Activated CD4-positive, CD25-positive, alpha-beta regulatory T cell treated with anti-CD3 and anti-CD28 coated beads, Interleukin-2, amount 50 U/mL, for 16 hours (primary cell): ENCODE measurements around the gene MYDGF.
"Not testable (repeated sequence)": the region's sequence is repeated elsewhere in the genome, so short reads cannot be mapped to it uniquely, and the experiment has no call there.

Experiments
- DNase-seq: peaks from one replicate; pipeline ENCODE4 v3.0.0-alpha.2; 2020; ENCODE audit warnings: low read depth, low spot score

The MYDGF gene

GRCh38 chr19:4700693-4700970, 30.5 kb upstream of the MYDGF start:
- no peak for DNase-seq

- DNase-seq, result no peak
Measured at GRCh38 chr19:4699826-4700692, 29.9 kb upstream of the MYDGF start.

- no peak for DNase-seq
Measured at GRCh38 chr19:4697304-4697703, 27.2 kb upstream of the MYDGF start.

DNA sequence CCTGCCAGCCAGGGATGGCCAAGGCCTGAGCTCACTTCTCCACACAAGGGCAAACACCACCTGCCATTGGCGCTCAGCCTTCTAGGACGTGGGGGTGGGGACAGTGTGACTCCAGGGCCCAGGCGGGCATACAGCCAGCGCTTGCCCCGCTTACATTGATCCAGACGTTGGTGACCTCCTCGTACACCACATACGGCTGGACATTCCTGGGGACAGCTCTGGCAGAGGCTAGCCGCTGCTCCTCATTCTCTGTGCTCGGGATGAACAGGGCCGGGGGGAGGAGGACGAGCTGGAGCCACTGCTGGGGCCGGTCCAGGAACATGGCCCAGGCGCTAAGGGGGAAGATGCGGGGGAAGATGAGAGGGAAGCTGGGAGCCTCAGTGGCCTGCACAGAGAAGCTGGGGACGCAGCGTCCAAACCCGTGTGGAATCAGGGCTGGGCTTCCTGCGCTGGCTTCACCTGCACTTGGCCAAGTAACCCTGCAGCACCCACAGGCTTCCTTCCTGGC, 25.1 kb upstream of the MYDGF start:
- DNase-seq, result no peak

DNA sequence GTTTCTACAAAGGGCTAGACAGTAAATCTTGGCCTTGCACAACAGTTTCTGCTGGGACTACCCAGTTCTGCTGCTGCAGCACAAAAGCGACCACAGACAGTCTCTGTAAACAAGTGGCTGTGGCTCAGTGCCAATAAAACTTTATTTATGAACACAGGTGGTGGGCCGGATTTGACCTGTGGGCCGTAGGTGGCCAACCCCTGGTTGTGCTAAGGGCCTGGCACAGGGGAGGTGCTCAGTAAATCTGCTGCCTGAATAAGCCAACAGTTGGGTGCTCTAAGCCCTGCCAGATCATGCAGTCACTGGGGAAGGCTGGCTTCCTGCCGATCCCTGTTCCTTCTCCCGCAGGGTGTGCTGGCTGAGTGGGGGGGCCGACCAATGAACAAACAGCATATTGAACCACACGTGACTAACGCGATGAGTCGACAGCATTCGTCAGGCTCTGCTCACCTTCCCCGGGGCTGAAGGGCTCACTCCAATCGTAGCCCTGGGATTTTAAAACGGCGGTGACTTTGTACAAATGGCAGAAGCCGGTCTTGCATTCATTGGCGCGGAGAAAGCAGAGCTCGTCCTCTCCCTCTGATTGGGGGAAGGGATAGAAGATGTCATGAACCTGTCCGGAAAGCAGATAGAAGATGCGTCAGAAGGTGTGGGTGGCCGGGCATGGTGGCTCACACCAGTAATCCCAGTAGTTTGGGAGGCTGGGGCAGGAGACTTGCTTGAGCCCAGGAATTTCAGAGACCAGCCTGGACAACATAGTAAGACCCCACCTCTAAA, 24.3 kb upstream of the MYDGF start:
- no peak for DNase-seq

- no peak for DNase-seq
Measured at GRCh38 chr19:4693471-4694121, 23.5 kb upstream of the MYDGF start.

- no peak for DNase-seq
Measured at GRCh38 chr19:4693078-4693350, 22.9 kb upstream of the MYDGF start.

DNA sequence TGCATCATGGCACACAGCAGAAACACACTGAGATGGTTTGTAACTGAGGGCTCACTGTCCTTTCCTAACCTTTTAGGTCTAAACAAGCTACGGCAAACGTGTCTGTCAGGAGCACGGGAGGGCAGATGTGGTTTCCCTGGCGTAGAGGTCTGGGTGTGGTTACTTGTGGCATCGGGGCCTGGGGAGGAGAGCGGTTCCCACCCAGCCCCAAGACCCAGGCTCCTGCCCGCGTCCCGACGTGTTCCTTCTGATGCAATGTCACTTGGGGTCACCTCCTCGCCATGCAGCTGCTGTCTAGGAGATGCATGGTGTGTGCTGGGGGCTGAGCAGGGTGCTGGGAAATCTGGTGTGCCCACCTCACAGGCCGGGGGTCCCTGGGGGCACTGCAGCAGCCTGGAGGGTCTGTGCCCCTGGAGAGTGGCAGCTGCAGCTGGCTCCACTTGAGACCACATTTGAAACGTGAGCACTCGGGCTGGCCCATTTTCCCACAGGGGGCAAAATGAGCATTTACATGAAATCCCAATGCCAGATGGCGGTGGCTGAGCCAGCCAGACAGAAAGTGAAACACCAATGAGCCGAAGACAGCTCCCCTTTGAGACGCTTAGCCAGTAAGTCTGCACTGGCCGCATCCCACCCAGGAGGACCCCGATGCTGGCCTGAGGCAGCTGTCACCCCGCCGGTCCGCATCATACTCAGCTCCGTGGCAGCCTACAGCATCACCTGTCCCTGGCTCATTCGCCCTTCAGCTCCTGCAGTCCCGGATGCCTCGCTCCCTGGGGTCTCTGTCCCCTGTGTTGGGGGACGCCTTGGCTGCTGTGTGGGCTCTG, 22.3 kb upstream of the MYDGF start:
- DNase-seq, result no peak

GRCh38 chr19:4691373-4691772, 21.2 kb upstream of the MYDGF start:
- no peak for DNase-seq

DNA sequence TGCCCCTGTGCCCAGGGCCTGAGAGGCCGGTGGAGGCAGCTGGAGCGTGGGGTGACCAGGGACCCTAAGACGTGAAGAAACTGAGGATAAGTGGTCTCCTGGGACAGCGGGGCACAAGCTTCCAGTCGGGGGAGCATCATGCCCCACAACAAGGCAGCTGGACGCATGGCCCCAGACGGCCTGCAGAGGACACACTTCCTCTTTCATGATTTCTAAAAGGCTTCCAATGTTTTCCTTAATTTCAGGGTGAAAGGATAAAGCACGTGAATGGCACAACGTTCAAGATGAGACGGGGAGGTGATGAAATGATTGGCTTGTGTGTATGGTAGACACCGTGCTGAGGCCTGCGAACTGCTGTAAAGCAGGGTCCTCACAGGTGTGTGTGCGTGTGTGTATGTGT, 20.2 kb upstream of the MYDGF start:
- DNase-seq, result no peak

DNA sequence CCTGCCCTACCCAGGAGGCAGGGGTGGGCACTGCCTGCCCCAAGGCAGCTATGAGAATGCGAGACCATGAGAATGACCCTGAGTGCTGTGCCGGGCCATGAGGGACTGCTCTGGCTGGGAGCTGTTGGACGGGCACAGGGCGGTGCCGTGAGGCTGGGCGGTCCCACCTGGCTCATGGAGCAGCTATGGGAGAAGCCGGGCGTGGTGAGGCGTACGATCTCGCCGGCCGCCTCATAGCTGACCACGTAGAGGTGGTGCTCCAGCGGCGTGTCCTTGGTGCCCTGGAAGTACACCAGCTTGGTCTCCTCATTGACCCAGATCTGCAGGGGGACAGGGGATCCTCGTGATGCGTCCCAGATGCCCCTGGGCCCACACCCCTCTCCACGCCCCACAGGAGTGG, 19.3 kb upstream of the MYDGF start:
- DNase-seq, result no peak

- no peak for DNase-seq
Measured at GRCh38 chr19:4688587-4688986, 18.4 kb upstream of the MYDGF start.

DNA sequence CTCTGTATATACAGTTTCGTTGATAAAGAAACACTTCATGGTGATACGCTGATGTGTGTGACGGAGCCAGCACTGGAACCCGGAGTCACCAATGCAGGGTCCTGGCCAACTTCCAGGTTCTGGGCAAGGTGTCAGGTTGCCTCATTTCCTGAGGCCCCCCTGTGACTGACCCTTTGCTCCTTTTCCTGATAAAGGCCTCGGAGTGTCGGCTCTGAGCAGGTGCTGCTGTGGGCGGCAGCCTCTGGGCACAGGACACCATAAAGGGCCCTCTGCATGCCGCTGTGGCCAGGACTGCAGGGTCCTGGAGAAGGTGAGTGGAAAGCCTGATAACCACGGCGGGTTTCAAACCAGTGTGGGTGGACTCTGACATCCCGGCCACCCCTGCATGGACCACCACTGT, 17.3 kb upstream of the MYDGF start:
- DNase-seq, result no peak

GRCh38 chr19:4686700-4687099, 16.6 kb upstream of the MYDGF start:
- no peak for DNase-seq

- DNase-seq, result no peak
Measured at GRCh38 chr19:4684312-4685095, 14.4 kb upstream of the MYDGF start.

DNA sequence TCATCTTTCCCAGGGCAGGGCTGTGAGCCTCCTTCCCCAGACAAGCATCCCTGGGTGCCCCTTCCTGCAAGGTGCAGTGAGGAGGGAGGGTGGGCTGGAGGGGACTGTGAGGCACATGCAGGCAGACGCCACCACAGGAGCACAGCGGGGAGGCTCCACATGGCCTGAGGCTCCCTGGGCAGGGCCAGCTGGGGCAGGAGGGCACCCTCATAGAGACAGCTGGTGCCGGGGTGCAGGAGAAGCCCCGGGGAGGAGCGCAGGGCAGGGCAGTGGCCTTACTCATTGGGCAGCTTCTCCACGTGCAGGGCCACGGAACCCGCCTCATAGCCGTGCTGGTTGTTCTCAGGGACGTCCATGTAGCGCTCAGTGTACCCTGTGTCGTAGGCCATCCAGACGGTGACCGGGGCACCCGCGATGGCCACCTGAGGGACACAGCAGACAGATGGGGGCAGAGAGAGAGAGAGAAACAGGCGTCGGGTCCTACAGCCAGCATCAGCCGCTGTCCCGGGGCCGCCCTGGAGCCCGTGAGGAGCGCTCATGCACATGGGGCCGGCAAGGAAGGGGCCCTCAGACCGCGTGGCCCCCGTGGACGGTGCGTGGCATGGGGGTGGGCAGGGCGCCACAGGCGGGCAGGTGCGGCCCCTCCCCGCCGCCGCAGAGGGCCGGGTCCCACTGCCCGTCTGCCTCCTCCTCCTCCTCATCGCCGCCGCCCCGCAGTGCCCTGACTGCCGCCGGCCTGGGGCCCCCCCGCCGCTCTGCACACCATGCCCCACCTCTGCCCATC, 12.5 kb upstream of the MYDGF start:
- no peak for DNase-seq

DNA sequence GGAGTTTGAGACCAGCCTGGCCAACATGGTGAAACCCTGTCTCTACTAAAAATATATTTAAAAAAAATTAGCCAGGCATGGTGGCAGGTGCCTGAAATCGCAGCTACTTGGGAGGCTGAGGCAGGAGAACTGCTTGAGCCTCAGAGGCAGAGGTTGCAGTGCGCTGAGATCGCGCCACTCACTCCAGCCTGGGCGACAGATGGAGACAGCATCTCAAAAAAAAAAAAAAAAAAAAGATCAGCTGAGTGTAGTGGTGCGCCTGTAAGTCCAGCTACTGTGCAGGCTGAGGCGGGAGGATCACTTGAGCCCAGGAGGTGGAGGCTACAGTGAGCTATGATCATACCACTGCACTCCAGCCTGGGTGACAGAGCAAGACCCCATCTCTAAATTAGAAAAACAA, 9.9 kb upstream of the MYDGF start:
- DNase-seq, result not testable (repeated sequence)

- DNase-seq, result no peak
Measured at GRCh38 chr19:4678881-4679790, 9.0 kb upstream of the MYDGF start.
